CD4-positive, CD25-positive, alpha-beta regulatory T cell (primary cell): ENCODE data around the gene ALOX5. TPM values are rescaled to one million over a fixed set of nuclear protein-coding genes. Genes with fewer than 3 reads are reported as not detected.
"Not testable (repeated sequence)": the region's sequence is repeated elsewhere in the genome, so short reads cannot be mapped to it uniquely, and the experiment has no call there.

Experiments
- ATAC-seq, 2 donors: fragments of 150-1000 bp; cut with Tn5 transposase; one replicate each; pipeline ENCODE4 v1.10.0; 2021; ENCODE audit warnings: low read depth in 2 of 2, moderate number of reproducible peaks in 2 of 2, moderate library complexity in 1 of 2
- DNase-seq, 3 donors: peaks; one replicate each; pipeline versions ENCODE4 v3.0.0 to v3.0.0-alpha.2; 2012 to 2022; ENCODE audit warnings: mixed read lengths in 1 of 3
- H3K27ac ChIP-seq: one replicate; pipeline ENCODE4 v1.7.0; 2013; ENCODE audit warnings: mild to moderate bottlenecking, low read length; ENCODE audit not compliant: insufficient read depth, poor library complexity, severe bottlenecking
- H3K27me3 ChIP-seq: one replicate; pipeline ENCODE4 v1.7.0; 2013; ENCODE audit warnings: low read length; ENCODE audit not compliant: control insufficient read depth, insufficient read depth
- H3K36me3 ChIP-seq: one replicate; pipeline ENCODE4 v1.7.0; 2013; ENCODE audit warnings: mild to moderate bottlenecking, low read length, moderate library complexity; ENCODE audit not compliant: control insufficient read depth, insufficient read depth
- H3K4me1 ChIP-seq: 2 replicates; pipeline ENCODE4 v1.7.0; 2013; ENCODE audit warnings: mild to moderate bottlenecking, low read length; ENCODE audit not compliant: insufficient read depth, control insufficient read depth, poor library complexity, severe bottlenecking
- H3K4me3 ChIP-seq: one replicate; pipeline ENCODE4 v1.7.0; 2013; ENCODE audit warnings: low read depth, mild to moderate bottlenecking, low read length, moderate library complexity
- H3K9me3 ChIP-seq, 2 experiments: 1 replicate in 1 of 2; 2 replicates in 1 of 2; pipeline ENCODE4 v1.7.0; 2013; ENCODE audit warnings: low read length in 2 of 2, mild to moderate bottlenecking in 1 of 2, moderate library complexity in 1 of 2; ENCODE audit not compliant: control insufficient read depth in 2 of 2
- H3K27ac Mint-ChIP-seq, 3 donors: one replicate each; pipeline ENCODE4 v1.8.0; 2020 to 2022; ENCODE audit warnings: mild to moderate bottlenecking in 3 of 3, mixed read lengths in 3 of 3, moderate library complexity in 2 of 3
- H3K27me3 Mint-ChIP-seq: one replicate; pipeline ENCODE4 v1.8.0; 2022; ENCODE audit warnings: mild to moderate bottlenecking, mixed read lengths
- H3K36me3 Mint-ChIP-seq: one replicate; pipeline ENCODE4 v1.8.0; 2020; ENCODE audit warnings: mixed read lengths
- H3K4me1 Mint-ChIP-seq, 4 donors: one replicate each; pipeline ENCODE4 v1.8.0; 2020 to 2022; ENCODE audit warnings: mixed read lengths in 4 of 4, mild to moderate bottlenecking in 1 of 4
- H3K4me3 Mint-ChIP-seq, 4 donors: one replicate each; pipeline ENCODE4 v1.8.0; 2020 to 2022; ENCODE audit warnings: mild to moderate bottlenecking in 4 of 4, mixed read lengths in 4 of 4, moderate library complexity in 3 of 4
- H3K9me3 Mint-ChIP-seq, 7 donors: one replicate each; pipeline ENCODE4 v1.8.0; 2020 to 2022; ENCODE audit warnings: mixed read lengths in 7 of 7, mild to moderate bottlenecking in 3 of 7, moderate library complexity in 2 of 7
- polyA plus RNA-seq, 4 donors: library from polyadenylated mRNA; unstranded; fragments of 300-500 nt; fragmentation: Illumina TruSeq; gene quantifications; one replicate each; pipeline ENCODE4 v1.2.3, GENCODE V29; 2021
- total RNA-seq: library from RNA; stranded (reverse); gene quantifications from one replicate; pipeline ENCODE4 v1.2.3, GENCODE V29; 2022

ALOX5 gene
- total and polyA plus RNA-seq, 5 donors from 2014 or later = 0.16 to 1.5 (median 0.28) TPM

DNA sequence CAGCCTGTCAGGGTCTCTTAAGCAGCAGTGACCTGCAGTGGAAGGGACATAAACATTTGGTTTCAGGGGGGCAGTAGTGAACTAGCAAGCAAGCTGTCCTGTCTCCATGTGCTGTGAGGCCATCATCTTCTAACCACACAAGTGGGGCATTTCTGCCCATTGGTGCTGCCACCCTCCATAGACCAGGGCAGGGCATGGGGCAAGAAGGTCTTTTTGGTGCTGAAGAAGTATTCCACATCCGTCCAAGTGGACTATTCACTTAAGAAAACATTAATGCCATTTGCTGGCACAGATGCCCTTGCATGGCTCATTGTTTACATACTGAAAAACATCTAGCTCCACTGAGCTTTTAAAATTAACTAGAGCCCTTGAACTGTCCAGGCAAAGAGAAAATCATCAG is 35.8 kb downstream of the ALOX5 start:
- H3K27ac ChIP-seq = no peak overlapping the region
- peaks cover 0 to 2% (median 0%) of the 10 kb centered on the region in 7 donors for H3K9me3 Mint-ChIP-seq

DNA sequence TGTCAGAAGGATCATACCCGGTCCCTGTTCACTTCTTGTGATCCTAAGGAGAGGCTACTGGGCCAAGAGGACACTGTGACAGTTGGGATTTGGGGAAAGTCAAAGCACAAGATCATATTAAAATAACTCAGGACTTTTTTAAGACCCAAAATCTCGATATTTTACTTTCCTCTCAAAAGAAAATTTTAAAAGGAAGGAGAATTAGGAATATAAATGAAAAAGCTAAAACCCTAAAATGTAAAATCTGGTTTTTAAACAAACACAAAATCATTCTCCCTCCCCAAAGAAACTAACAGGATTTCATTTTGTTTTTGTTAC is 36.4 kb downstream of the ALOX5 start:
- H3K27me3 Mint-ChIP-seq = peaks cover 4% of the 10 kb centered on the region

More for the DNA sequence above, 35.8 kb downstream of the ALOX5 start:
- no peaks in the 10 kb centered on the region for H3K4me1 ChIP-seq
- DNase-seq = no peak
- Mint-ChIP-seq H3K27me3 (peaks cover 4% of the 10 kb centered on the region), H3K4me3 (no peak overlapping the region), H3K36me3 (no peaks in the 10 kb centered on the region), H3K27ac (no peak overlapping the region), H3K4me1 (no peaks in the 10 kb centered on the region)
- ATAC-seq = no peak
- H3K4me3 ChIP-seq = no peak overlapping the region
- H3K36me3 ChIP-seq = no peaks in the 10 kb centered on the region
- H3K9me3 ChIP-seq = no peaks in the 10 kb centered on the region
- peaks cover 2% of the 10 kb centered on the region for H3K27me3 ChIP-seq

DNA sequence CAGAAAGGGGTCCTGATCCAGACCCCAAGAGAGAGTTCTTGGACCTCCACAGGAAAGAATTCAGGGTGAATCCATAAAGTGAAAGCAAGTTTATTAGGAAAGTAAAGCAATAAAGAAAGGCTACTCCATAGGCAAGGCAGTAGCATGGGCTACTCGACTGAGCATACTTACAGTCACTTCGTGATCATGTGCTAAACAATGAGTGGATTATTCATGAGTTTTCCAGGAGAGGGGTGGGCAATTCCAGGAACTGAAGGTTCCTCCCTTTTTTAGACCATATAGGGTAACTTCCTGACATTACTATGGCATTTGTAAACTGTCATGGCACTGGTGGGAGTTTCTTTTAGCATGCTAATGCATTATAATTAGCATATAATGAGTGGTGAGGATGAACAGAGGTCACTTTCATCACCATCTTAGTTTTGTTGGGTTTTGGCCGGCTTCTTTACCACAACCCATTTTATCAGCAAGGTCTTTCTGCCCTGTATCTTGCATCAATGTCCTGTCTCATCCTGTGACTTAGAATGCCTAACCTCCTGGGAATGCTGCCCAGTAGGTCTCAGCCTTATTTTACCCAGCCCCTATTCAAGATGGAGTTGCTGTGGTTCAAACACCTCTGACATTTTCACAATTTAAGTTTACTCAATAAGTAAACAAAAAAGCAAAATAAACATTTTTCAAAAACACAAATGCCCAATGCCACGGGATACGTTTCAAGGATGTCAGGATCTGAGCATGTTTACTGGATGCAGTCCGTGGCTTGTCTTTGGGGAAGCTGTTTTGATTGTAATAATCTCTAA is 37.0 kb downstream of the ALOX5 start:
- H3K4me1 ChIP-seq = no peaks in the 10 kb centered on the region
- peaks cover 2% of the 10 kb centered on the region for H3K27me3 ChIP-seq
- H3K27me3 Mint-ChIP-seq = peaks cover 4% of the 10 kb centered on the region
- H3K4me3 Mint-ChIP-seq = no peak overlapping the region
- H3K36me3 Mint-ChIP-seq = no peaks in the 10 kb centered on the region
- DNase-seq (peak in 1 of 3 donors; percentile 55), ATAC-seq (no peak)
- H3K4me1 Mint-ChIP-seq = no peaks in the 10 kb centered on the region
- no peak overlapping the region for H3K27ac Mint-ChIP-seq
- H3K27ac ChIP-seq = no peak overlapping the region
- peaks cover 0 to 2% (median 0%) of the 10 kb centered on the region in 7 donors for H3K9me3 Mint-ChIP-seq
- H3K36me3 ChIP-seq = no peaks in the 10 kb centered on the region
- no peaks in the 10 kb centered on the region for H3K9me3 ChIP-seq
- no peak overlapping the region for H3K4me3 ChIP-seq

More for the DNA sequence above, 36.4 kb downstream of the ALOX5 start:
- no peak overlapping the region for H3K4me3 ChIP-seq
- no peaks in the 10 kb centered on the region for H3K9me3 ChIP-seq
- Mint-ChIP-seq H3K9me3 (peaks cover 0 to 2% (median 0%) of the 10 kb centered on the region in 7 donors), H3K4me1 (no peaks in the 10 kb centered on the region), H3K36me3 (no peaks in the 10 kb centered on the region), H3K4me3 (no peak overlapping the region), H3K27ac (no peak overlapping the region)
- H3K4me1 ChIP-seq = no peaks in the 10 kb centered on the region
- no peak overlapping the region for H3K27ac ChIP-seq
- peaks cover 2% of the 10 kb centered on the region for H3K27me3 ChIP-seq
- H3K36me3 ChIP-seq = no peaks in the 10 kb centered on the region
- no peak for ATAC-seq
- no peak for DNase-seq

DNA sequence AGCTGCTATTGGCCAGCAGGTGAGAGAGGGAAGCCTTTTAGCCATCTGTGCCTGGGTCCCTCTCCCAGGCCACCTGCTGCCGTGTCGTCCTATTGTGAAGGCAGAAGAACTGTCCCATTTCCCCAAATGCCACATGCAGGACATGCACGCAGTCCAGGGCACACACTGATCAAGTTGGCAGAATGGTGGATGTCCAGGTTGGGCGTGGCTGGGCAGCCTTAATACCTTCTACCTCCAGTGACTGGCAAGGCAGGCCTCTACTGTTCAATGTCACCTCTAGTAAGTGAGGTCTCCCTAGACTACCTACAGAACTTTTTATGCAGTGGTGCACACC is 37.6 kb downstream of the ALOX5 start:
- Histone ChIP-seq H3K9me3 (no peaks in the 10 kb centered on the region), H3K36me3 (no peaks in the 10 kb centered on the region), H3K27ac (no peak overlapping the region), H3K4me1 (no peaks in the 10 kb centered on the region), H3K27me3 (peaks cover 2% of the 10 kb centered on the region), H3K4me3 (no peak overlapping the region)
- peaks cover 0 to 2% (median 0%) of the 10 kb centered on the region in 7 donors for H3K9me3 Mint-ChIP-seq
- no peak overlapping the region for H3K4me3 Mint-ChIP-seq
- no peaks in the 10 kb centered on the region for H3K4me1 Mint-ChIP-seq
- no peaks in the 10 kb centered on the region for H3K36me3 Mint-ChIP-seq
- no peak for ATAC-seq
- H3K27ac Mint-ChIP-seq = peak overlapping the region in 1 of 3 donors; percentile 32
- peaks cover 4% of the 10 kb centered on the region for H3K27me3 Mint-ChIP-seq
- DNase-seq = no peak

DNA sequence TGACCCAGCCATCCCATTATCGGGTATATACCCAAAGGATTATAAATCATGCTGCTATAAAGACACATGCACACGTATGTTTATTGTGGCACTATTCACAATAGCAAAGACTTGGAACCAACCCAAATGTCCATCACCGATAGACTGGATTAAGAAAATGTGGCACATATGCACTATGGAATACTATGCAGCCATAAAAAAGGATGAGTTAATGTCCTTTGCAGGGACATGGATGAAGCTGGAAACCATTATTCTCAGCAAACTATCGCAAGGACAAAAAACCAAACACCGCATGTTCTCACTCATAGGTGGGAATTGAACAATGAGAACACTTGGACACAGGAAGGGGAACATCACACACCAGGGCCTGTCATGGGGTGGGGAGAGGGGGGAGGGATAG is 41.0 kb downstream of the ALOX5 start:
- ATAC-seq = not testable (repeated sequence)
- H3K27me3 Mint-ChIP-seq = peaks cover 26% of the 10 kb centered on the region

DNA sequence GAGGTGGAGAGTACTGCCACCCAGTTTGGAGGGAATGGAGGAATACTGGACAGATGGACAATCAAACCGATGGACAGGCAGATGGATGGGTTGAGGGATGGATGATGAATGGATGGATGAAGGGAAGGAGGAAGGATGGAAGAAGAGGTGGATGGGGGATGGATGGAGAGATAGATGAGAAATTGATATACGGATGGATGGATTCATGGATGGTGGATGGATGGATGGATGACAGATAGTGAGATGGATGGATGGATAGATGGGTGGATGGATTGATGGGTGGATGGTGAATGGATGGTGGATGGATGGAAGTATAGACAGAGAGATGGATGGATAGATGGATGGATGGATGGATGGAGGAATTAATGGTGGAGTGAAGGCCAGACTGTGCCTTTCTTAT is 42.6 kb downstream of the ALOX5 start:
- H3K27ac ChIP-seq = no peak overlapping the region
- H3K27me3 Mint-ChIP-seq = peaks cover 33% of the 10 kb centered on the region
- ATAC-seq (no peak), DNase-seq (no peak)
- no peaks in the 10 kb centered on the region for H3K9me3 ChIP-seq
- H3K4me1 ChIP-seq = peaks cover 6% of the 10 kb centered on the region
- no peaks in the 10 kb centered on the region for H3K36me3 ChIP-seq
- no peaks in the 10 kb centered on the region for H3K36me3 Mint-ChIP-seq
- H3K27me3 ChIP-seq = no peaks in the 10 kb centered on the region
- H3K4me3 Mint-ChIP-seq = no peak overlapping the region
- peaks cover 0 to 26% (median 8%) of the 10 kb centered on the region in 4 donors for H3K4me1 Mint-ChIP-seq
- no peak overlapping the region for H3K27ac Mint-ChIP-seq
- H3K4me3 ChIP-seq = no peak overlapping the region
- H3K9me3 Mint-ChIP-seq = peaks cover 0 to 2% (median 0%) of the 10 kb centered on the region in 7 donors

More for the DNA sequence above, 41.0 kb downstream of the ALOX5 start:
- H3K27ac Mint-ChIP-seq, H3K9me3 Mint-ChIP-seq, H3K27ac ChIP-seq, H3K27me3 ChIP-seq, H3K4me1 ChIP-seq, H3K9me3 ChIP-seq, H3K4me3 ChIP-seq, DNase-seq, H3K4me3 Mint-ChIP-seq, H3K36me3 Mint-ChIP-seq, H3K36me3 ChIP-seq: not testable (repeated sequence)
- peaks cover 0 to 17% (median 8%) of the 10 kb centered on the region in 4 donors for H3K4me1 Mint-ChIP-seq

DNA sequence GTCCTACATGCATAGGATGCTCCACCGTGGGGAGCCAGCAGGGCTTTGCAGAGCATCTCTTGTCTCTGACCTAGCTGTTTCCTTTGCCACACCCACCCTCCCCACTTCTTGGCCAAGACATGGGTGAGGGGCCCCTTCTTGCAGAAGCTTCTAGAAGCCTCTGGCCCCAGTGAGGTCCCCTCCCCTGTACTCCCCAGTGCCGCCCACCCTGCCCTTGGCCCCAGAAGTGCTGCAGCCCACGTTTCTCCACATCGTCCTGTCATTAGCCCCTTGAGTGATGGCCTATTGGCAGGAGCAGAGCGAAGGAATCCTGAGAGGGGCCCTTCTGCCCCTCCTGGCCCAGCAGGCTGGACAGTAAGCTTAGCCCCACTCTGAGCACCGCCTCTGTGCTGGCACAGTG is 43.7 kb downstream of the ALOX5 start:
- Histone ChIP-seq H3K27me3 (no peaks in the 10 kb centered on the region), H3K4me1 (peaks cover 6% of the 10 kb centered on the region), H3K9me3 (no peaks in the 10 kb centered on the region), H3K4me3 (no peak overlapping the region), H3K27ac (no peak overlapping the region), H3K36me3 (no peaks in the 10 kb centered on the region)
- no peak for DNase-seq
- Mint-ChIP-seq H3K27me3 (peaks cover 30% of the 10 kb centered on the region), H3K9me3 (peaks cover 0 to 2% (median 0%) of the 10 kb centered on the region in 7 donors), H3K36me3 (no peaks in the 10 kb centered on the region), H3K27ac (no peak overlapping the region), H3K4me3 (peak overlapping the region in 1 of 4 donors; percentile 47), H3K4me1 (peaks cover 0 to 26% (median 8%) of the 10 kb centered on the region in 4 donors)
- ATAC-seq = no peak

DNA sequence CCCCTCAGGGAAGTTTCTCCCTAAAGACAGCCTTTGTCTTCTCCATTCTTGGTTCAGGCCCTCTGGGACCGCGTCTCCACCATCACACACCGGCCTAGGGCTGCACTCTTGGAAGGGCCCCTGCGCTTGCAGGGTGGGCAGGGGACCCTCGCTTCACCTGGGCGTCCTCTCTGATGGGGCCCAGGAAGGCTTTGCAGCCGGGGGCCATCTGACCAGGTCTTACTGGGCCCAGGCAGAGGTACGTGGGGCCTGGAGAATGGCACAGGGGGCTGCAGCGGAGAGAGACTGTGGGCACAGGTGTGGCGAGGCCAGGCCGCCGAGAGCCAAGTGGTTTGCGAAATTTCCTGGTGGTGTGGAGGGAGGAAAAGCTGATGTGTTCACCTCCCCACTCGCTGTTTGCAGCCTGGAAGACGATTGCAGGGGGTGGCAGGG is 44.4 kb downstream of the ALOX5 start:
- ATAC-seq (no peak), DNase-seq (no peak)
- Histone ChIP-seq H3K36me3 (no peaks in the 10 kb centered on the region), H3K4me1 (peaks cover 6% of the 10 kb centered on the region), H3K27me3 (no peaks in the 10 kb centered on the region), H3K9me3 (no peaks in the 10 kb centered on the region), H3K27ac (no peak overlapping the region), H3K4me3 (no peak overlapping the region)
- Mint-ChIP-seq H3K27ac (peak overlapping the region in 1 of 3 donors; percentile 93), H3K9me3 (peaks cover 0 to 2% (median 0%) of the 10 kb centered on the region in 7 donors), H3K4me1 (peaks cover 0 to 26% (median 8%) of the 10 kb centered on the region in 4 donors), H3K4me3 (peak overlapping the region in 3 of 4 donors; percentile 41 to 86 (median 83)), H3K27me3 (peaks cover 30% of the 10 kb centered on the region), H3K36me3 (no peaks in the 10 kb centered on the region)
